GM18858 (cell line): ENCODE measurements around the gene PALLD.

Experiments used
- ATAC-seq: cut with Tn5 transposase; IDR thresholded peaks from one replicate; pipeline ENCODE4 v1.9.1; 2021; ENCODE audit not compliant: unreplicated experiment

Gene PALLD

GRCh38 chr4:168860827-168861226 is 364.0 kb downstream of the PALLD start:
- ATAC-seq = no peak

- ATAC-seq = no peak
Measured at GRCh38 chr4:168863719-168864647, 367.1 kb downstream of the PALLD start.

- no peak for ATAC-seq
Measured at GRCh38 chr4:168864821-168865541, 368.1 kb downstream of the PALLD start.

GRCh38 chr4:168865854-168866253 is 369.0 kb downstream of the PALLD start:
- ATAC-seq = no peak

GRCh38 chr4:168866635-168867034 is 369.8 kb downstream of the PALLD start:
- no peak for ATAC-seq

GRCh38 chr4:168867128-168867527 is 370.3 kb downstream of the PALLD start:
- no peak for ATAC-seq

- no peak for ATAC-seq
Measured at GRCh38 chr4:168868044-168868781, 371.4 kb downstream of the PALLD start.

- no peak for ATAC-seq
Measured at GRCh38 chr4:168868802-168869201, 371.9 kb downstream of the PALLD start.

- no peak for ATAC-seq
Measured at GRCh38 chr4:168870004-168870403, 373.2 kb downstream of the PALLD start.

- ATAC-seq = no peak
Measured at GRCh38 chr4:168871632-168872031, 374.8 kb downstream of the PALLD start.

- ATAC-seq = no peak
Measured at GRCh38 chr4:168874083-168874482, 377.2 kb downstream of the PALLD start.

GRCh38 chr4:168876106-168876505 is 379.3 kb downstream of the PALLD start:
- ATAC-seq = no peak

- no peak for ATAC-seq
Measured at GRCh38 chr4:168877511-168878491, 380.9 kb downstream of the PALLD start.

- no peak for ATAC-seq
Measured at GRCh38 chr4:168878623-168879022, 381.8 kb downstream of the PALLD start.

GRCh38 chr4:168879188-168879587 is 382.3 kb downstream of the PALLD start:
- peak; percentile 55 for ATAC-seq

GRCh38 chr4:168880072-168880675 is 383.3 kb downstream of the PALLD start:
- no peak for ATAC-seq

GRCh38 chr4:168880811-168881595 is 384.2 kb downstream of the PALLD start:
- peak; percentile 63 for ATAC-seq

GRCh38 chr4:168881781-168882420 is 385.0 kb downstream of the PALLD start:
- no peak for ATAC-seq
